SIG-M5 treated with dmso at 0.1 percent for 504 hours (cell line): Measurements from ENCODE around the gene CFAP251.
"Not testable (repeated sequence)": the region's sequence is repeated elsewhere in the genome, so short reads cannot be mapped to it uniquely, and the experiment has no call there.

Experiments
- DNase-seq: peaks from one replicate; lab custom pipeline; 2025; ENCODE audit not compliant: unreplicated experiment; lab: John Stamatoyannopoulos, UW

The CFAP251 gene

DNA sequence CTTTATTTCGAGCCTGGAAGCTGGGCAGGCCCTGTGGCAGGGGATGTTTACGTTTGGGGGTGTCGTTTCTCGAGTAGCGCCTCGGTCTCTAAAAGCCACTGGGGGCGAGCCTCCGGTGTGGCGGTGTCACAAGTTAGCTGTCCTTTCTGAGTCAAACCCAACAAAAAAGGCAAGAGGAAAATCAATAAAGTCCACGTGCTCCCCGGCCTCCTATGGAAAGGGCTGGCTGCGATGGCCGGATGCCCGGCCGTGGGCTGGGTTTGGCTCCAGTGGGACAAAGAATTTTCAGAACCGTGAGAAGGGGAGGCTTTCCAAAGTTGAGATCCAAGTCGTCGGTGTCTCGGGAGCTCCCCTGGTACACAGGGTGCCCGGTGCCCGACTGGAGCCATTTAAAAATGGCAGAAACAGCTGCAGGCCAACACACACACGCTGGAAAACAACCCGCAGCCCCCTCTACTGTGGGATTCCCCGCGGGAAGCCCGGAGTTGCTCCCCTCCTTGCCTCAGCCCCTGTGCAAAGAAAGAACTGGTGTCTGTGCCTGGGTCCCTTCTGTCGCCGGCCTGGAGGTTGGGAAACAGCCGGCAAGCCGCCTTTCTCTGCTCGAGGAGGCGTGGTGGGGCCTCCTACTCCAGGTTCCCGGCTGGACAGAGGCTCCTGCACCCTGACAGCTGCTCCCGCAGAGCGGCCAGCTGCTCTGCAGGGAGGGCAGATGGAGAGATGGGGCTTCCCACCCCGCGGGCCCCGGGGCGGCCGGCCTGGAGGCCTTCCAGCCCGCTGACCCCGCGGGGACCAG lies 105.1 kb downstream of the CFAP251 start:
- DNase-seq, result peak; percentile 54

DNA sequence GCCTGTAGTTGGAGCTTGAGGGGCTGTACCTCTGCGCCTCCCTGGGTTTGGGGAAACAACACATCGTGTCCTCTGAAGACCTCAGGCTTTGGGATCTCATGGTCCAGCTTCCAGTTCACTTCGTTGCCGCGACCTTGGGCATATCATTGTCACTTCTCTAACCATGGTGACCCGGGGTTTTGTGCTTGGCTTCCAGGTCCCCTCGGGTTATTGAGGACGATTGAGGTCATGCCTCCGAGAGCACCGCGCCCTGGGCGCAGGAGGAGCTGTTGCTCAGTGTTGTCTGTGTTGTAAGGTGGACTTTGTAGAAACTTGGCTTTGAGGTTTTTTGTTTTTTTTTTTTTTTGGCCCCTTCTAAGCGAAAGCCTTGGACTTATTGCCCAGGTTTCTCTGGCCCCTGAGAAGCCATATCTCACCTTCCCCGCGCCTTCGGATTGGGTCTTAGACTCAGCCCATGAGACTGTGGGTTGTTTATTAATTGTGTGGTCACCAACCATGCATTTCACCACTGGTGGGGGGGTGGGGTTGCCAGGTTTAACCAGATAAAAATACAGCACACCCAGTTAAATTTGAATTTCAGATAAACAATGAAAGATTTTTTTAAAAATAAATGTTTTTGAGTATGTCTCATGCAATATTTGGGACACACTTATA lies 105.9 kb downstream of the CFAP251 start:
- DNase-seq, result no peak

DNA sequence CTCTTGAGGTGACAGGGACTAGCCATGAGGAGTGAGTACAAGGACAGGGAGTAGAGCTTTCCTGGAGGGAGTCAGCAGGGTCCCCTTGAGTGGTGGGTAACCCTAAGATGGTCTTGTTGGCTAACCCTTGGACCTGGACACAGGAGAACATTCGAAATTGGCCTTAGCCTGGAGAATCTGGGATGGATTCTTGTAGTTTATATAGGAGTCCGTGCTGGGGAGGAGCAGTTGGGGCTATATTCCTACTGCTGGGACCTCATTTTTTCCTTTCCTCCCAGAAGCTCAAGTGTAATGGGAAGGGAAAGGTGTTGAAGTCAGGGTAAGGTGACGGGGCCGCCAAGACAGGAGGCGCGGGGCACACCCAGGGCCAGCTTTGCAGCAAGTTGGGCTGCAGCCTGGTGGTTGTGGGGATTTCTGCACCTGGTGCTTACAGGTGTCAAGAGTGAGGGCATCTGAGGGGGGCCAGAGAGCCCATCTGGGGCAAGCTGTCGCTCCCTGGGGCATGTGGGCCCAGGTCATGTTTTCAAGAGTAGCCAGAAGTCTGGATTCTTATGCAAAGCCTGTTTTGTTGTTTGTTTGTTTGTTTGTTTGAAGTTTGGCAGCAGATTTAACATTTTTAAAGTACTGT lies 108.4 kb downstream of the CFAP251 start:
- DNase-seq, result no peak

DNA sequence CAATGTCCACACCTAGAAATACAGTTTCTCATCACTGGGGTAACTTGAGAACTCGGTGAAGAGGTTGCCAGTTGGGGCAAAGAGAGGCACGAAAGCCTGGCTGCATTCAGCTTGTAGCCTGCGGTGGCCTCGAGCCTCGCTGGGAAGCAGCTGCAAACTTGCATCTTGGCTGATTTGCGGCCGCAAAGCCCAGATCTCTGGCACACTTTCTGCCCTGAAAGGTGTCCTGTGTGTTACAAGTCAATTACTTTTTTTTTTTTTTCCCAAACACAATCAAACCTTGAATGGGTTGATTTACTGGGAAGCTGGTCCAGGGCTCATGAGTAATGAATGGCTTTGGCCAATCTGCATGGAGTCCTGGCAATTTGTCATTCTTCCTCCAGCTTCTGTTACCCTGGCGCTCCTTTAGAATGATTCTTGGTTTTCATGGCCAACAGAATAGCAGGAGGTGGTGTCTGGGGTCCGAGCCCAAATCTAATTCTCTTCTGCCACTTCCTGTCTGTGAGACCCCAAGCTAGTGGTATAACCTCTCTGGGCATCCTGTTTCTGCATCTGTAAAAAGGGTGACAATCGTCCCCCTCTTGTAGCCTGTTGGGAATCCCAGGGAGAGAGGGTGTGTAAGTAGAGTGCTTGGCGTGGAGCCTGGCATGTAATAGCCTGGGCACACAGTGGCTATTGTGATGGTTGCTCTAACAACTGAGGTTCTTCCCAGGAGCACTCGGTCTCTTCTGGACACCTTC lies 109.9 kb downstream of the CFAP251 start:
- DNase-seq, result no peak

DNA sequence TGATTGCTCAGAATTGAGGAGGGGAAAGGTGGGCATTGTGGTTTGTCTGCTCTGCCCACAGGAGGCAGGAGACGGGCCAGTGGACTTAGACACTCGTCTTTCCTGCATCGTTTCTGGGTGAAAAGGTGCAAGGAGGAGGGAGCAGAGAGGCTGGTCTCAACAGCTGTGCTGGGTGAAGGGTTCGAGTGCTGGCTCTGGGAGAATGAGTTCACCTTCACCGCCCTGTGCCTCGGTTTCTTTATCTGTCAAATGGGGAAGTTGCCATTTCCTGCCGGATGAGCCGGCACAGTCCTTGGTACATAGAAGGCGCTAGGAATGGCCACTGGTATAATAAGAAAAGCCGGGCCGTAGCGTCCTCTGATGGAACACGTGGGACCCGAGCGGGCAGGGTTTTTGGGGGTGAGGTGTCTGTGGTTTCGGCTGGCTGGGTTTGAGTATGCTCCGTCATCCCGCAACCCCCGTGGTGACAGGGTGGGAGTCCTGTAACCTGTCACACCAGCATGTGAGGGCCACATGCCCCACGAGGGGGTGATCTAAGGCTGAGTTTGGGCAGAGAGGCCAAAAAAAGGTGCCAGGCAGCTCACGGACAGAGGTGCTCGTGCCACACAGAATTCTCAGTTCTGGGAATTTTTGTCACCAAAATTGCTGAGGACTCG lies 110.6 kb downstream of the CFAP251 start:
- DNase-seq, result no peak

DNA sequence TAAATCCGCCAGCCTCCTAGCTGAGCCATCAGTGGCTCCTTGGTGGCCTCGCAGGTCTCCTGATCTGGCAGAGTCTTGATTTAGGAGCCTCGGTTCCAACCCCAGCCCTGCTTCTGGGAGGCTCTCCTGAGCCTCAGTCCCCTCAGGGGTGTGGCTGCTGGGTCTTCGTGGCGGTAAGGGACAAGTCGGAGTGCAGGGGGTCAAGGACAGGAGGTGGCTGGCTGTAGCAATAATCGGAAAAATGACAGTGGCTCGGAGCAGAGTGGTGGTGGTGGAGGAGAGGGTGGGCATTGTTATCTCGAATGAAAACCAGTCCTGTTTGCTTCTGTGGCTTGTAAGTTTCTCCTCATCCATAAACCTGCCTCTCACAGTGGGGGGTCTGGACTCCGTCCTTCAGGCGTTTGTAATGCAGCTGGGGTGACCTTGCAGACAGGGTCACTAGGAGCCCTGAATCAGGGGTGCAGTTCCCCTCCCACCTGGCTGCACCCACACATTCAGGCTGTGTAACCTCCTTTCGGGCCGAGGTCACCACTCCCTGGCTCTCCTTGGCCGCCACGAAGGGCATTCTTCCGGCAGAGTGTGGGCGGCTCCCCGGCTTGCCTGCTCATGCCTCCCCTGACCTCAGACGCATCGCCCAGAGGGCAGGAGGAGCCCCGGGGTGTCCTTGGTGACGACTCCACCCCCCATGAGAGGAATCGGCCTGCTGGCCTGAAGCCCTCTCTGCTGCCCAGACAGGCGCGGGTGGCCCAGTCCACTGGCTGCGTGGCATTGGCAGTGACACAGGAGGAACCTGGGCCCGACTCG lies 111.4 kb downstream of the CFAP251 start:
- DNase-seq, result no peak

DNA sequence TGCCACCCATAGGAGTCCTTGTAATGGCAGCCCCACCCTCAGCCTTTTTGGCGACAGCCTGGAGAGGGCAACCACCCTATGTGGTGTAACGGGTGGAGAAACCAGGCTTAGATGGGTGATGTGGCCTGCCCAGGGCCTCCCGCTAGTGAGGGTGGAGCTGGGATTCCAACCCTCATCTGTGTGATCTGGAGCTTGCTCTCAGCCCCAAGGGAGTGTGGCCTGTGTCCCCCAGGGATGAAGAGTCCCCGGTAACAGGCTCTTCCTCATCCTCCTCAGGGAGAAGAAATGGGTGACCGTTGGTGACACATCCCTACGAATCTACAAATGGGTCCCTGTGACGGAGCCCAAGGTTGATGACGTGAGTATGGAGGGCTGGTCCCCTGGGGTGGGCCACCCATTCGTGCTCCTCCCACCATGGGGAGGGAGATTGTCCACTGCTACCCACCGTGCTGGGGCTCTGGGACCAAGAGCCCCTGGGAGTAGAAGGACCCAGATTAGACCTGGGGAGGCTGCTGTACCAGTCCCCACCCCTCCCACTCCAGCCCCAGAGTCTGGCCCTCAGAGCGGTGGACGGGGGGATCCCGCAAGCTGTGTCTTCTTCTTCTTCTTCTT lies 112.1 kb downstream of the CFAP251 start:
- DNase-seq, result no peak

DNA sequence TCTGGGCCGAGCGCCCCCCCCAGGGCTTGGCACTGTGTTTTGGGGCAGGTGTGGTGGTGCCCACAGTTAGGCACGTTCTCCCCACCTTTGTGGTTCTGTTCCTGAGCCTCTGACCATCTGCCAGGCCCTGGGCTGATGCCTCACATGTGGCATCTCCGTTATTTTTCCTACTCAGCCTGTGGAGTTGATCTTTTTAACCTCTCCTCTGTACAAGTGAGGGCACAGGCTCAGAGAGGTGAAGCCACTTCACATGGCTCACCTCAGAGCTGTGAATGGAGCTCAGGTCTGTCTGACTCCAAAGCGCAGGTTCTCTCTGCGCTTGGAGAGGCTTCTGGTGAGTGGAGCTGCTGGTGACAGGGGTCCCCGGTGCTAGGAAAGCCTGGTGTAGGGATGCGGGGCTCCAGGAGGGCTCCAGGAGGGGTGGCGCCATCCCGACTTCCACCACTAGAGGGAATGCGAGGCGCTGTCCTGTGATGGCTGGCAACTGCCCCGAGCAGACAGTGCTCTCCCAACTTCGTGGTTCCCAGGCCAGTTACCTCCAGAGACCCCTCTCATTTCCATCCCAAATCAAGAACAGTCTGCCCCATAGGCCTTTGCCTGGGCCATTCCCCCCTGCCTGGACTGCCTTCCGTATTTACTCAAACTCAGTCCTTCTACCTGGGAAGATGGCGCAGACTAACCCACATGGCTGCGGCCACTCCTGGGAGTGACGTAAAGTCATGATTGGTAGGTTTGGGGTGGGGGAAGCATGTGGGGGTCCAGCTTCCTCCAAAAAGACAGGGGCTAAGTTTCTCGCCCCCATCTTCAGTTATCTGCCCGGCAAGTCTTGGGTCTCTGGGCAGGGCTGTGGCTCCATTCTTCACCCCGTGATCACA lies 113.2 kb downstream of the CFAP251 start:
- DNase-seq, result no peak

DNA sequence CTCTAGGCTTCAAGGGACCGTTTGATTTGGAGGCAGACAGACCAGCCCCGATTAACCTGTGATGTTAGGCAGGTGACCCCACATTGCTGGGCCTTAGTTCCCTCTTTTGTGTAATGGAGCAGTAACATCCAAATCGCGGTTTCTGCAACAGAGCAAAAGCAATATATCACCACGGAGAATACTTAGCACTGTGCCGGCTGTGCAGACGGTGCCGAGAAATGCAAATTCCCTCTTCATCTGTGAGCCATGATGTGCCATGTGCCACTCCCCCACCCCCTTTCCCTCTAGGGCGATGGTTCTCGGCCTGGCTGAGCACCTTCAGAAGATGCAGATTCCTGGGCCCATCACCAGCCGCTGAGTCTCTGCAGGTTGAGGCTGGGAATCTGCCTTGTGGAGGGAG lies 114.2 kb downstream of the CFAP251 start:
- no peak for DNase-seq

DNA sequence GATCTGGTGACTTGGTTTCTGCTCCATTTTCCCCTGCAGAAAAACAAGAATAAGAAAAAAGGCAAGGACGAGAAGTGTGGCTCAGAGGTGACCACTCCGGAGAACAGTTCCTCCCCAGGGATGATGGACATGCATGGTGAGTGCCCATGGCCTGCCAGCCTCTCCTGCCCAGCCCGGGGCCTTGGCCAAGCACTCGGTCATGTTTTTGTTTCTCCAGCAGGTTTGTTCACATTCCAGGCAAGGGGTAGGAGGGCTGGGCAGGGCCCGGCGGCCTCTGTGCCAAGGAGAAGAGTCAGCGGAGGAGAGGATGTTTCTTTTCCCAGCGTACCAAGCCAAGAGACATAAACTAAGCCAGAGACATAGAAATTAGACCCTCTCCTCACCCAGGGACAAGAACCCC lies 116.9 kb downstream of the CFAP251 start:
- no peak for DNase-seq

DNA sequence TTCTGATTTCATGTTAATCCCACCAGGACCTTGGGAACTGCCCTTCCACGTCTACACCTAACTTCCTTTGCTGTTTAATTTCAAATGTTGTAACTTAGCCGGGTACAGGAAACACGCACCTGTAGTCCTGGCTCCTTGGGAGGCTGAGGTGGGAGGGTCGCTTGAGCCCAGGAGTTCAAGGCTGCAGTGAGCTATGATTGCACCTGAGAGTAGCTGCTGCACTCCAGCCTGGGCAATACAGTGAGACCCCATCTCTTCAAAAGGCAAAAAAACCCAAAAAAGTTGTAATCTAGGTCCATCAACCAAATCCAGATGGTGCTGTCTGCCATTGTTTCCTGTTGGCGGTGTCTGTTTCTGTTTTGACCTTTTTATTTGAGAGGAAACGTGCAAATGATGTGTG lies 117.8 kb downstream of the CFAP251 start:
- DNase-seq, result no peak

DNA sequence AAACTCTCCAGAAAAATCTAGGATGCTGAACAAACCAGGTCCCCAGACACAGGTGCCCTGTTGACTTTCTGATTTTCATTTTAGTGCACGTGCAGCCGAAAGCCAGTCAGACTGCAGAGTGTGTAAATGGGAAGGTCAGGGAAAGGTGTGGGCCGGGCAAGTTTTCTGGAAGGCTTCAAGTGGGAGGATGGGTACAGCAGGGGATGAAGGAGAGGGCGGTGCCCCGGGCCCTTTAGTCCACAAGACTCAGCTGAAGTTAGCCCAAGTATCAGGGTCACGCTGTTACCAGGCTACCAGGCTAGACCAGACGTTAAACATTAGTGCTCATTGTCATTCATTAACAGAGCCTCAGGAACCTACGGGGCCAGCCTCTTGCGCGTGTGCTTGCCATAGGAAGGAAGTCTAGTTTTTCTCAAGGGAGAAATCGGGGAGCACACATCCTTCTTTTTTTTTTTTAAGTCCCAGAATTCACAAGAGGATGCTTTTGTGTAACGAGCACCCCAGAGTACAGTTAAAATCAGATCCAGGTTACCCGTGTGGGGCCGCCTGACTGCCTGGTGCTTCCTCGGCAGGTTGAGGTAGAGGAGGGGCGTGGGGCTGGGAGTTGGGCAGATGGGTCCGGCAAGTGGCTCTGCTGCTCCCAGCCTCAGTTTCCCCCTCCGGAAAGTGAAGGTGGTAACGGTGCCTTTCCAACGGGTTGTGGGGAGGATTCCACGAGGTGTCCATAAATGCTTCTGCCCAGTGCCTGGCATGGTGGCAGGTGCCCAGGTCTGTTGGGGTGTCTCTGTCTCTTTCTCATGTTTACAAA lies 122.4 kb downstream of the CFAP251 start:
- DNase-seq, result no peak

DNA sequence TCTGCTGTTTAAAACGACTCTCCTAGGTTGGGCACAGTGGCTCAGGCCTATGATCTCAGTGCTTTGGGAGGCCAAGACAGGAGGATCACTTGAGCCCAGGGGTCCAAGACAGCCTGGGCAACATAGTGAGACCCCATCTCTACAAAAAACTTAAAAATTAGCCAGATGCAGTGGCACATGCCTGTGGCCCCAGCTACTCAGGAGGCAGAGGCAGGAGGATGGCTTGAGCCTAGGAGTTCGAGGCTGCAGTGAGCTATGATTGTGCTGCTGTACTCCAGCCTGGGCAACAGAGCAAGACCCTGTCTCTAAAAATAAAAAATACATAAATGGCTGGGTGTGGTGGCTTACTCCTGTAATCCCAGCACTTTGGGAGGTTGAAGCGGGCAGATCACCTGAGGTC lies 123.1 kb downstream of the CFAP251 start:
- DNase-seq, result not testable (repeated sequence)

DNA sequence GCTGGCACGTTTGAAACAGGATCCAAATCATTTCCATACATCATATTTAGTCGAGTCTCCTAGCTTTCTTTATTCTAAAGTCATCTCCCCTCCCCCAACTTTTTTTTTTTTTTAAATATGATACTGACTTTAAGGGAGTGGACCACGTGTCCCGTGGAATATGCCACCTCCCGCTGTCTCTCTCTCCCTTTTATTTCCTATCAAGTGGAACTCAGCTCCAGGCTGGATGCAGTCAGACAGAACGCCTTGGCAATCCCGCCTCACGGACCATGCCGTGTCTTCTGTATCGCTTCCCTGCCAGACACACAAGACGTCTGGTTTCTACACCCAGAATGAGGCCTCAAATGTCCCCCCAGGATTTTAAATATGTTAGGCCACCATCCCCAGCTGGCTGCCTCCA lies 124.5 kb downstream of the CFAP251 start:
- DNase-seq, result no peak

DNA sequence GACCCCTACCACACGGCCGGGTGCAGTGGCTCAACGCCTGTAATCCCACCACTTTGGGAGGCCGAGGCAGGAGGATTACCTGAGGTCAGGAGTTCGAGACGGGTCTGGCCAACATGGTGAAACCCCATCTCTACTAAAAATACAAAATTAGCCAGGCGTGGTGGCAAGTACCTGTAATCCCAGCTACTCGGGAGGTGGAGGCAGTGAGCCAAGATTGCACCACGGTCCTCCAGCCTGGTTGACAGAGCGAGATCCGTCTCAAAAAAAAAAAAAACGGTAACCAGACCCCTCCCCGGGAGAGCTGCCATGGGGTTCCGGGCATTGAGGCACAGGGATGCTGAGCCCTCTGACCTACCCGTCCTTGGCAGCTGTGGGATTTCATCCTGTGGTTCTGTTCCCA lies 125.1 kb downstream of the CFAP251 start:
- no peak for DNase-seq

DNA sequence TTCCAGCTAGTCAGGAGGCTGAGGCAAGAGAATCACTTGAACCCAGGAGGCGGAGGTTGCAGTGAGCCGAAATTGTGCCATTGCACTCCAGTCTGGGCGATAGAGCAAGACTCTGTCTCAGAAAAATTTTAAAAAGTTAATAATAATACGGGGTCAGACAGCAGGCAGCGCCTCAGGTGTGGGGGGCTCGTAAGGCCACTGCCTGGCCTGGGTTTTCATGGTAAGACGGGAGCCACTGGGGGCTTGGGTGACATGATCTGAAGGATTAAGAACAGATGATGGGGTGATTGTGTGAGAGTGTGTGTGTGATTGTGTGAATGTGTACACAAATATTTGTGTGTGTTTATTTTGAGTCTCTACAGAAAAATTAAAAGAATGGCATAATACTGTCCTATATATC lies 126.9 kb downstream of the CFAP251 start:
- no peak for DNase-seq

DNA sequence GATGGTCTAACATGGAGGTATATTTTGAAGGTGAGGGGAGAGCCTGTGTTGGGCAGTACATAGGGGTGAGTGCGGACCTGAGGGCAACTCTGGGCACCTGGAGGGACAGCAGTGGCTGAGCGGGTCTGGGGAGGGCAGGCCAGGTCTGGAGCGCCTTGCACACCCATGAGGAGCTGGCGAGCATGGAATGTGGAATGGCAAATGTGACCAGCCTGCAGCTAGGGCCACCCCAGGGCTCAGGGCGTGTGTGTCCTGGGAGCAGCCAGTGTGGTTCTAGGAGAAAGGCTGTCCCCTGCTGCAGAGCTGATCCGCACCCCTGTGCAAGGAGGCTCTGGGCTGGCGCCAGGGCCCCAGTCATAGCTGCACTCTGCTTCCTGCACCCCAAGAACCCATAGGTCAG lies 127.8 kb downstream of the CFAP251 start:
- DNase-seq, result no peak

DNA sequence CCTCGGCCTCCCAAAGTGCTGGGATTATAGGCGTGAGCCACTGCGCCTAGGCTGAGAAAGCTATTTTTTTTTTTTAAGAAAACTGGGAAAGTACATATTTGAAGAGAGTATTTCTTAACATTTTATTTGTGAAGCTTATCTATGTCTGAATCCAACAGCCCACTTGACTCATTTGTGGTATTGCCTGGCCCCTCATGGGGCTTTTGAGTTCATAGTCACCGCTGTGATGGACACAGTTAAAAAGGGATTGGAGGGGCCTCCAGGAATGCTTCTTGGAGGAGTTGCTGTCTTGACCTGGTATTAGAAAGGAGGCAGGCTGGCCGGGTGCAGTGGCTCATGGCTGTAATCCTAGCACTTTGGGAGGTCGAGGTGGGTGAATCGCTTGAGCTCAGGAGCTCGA lies 129.8 kb downstream of the CFAP251 start:
- no peak for DNase-seq
